SK-N-SH treated with all-trans-retinoic acid at 6 μM for 48 hours (cell line): ENCODE data around the gene NCK2.

ENCODE experiments used
- ARNTL ChIP-seq: fragments of 450-650 bp; formaldehyde crosslinking; IDR thresholded peaks from 2 replicates; pipeline ENCODE4 v1.5.0; 2020; ENCODE audit warnings: low read depth, mild to moderate bottlenecking, moderate library complexity, borderline replicate concordance
- BACH2 ChIP-seq: fragments of 250-450 bp; sonication (Bioruptor Pico); IDR thresholded peaks from 2 replicates; pipeline ENCODE4 v1.9.0; 2021; ENCODE audit warnings: mild to moderate bottlenecking, borderline replicate concordance
- CSRNP3 ChIP-seq: fragments of 250-450 bp; sonication (Bioruptor Pico); IDR thresholded peaks from 2 replicates; pipeline ENCODE4 v1.5.1; 2021; ENCODE audit warnings: mild to moderate bottlenecking, moderate library complexity
- GLIS3 ChIP-seq: fragments of 250-450 bp; sonication (Bioruptor Pico); IDR thresholded peaks from 2 replicates; pipeline ENCODE4 v1.5.0; 2020; ENCODE audit warnings: mild to moderate bottlenecking, moderate library complexity
- PATZ1 ChIP-seq: fragments of 250-450 bp; sonication (Bioruptor Pico); IDR thresholded peaks from 2 replicates; pipeline ENCODE4 v1.8.0; 2020; ENCODE audit warnings: mild to moderate bottlenecking, moderate library complexity, borderline replicate concordance
- TCF4 ChIP-seq: fragments of 250-450 bp; sonication (Bioruptor Pico); IDR thresholded peaks from 2 replicates; pipeline ENCODE4 v1.8.0; 2021; ENCODE audit warnings: mild to moderate bottlenecking, moderate library complexity, borderline replicate concordance
- ZC3H10 ChIP-seq: fragments of 250-450 bp; sonication (Bioruptor Pico); IDR thresholded peaks from 2 replicates; pipeline ENCODE4 v1.5.1; 2021; ENCODE audit warnings: mild to moderate bottlenecking, moderate library complexity
- ZFP30 ChIP-seq: fragments of 450-650 bp; formaldehyde crosslinking; IDR thresholded peaks from 2 replicates; pipeline ENCODE4 v1.5.0; 2022; ENCODE audit warnings: mild to moderate bottlenecking, moderate library complexity
- ZNF8 ChIP-seq: fragments of 450-650 bp; formaldehyde crosslinking; IDR thresholded peaks from 2 replicates; pipeline ENCODE4 v1.5.0; 2020; ENCODE audit warnings: mild to moderate bottlenecking, moderate library complexity

GRCh38 chr2:105721991-105722511 lies 22.7 kb upstream of the NCK2 start:
- TF ChIP-seq TCF4 (CRISPR knock-in tag) = no peak
- no peak for TF ChIP-seq BACH2
- TF ChIP-seq ZFP30 (CRISPR knock-in tag) = no peak
- no peak for TF ChIP-seq ARNTL
- TF ChIP-seq ZC3H10 (CRISPR knock-in tag) = no peak
- TF ChIP-seq PATZ1 = no peak
- TF ChIP-seq GLIS3 (CRISPR knock-in tag) = no peak
- TF ChIP-seq CSRNP3 (CRISPR knock-in tag) = no peak
- no peak for TF ChIP-seq ZNF8 (CRISPR knock-in tag)
